NCI-H345 treated with DMSO at 0.1 percent for 48 hours (cell line): ENCODE measurements around the gene ETV1.

Experiments
- DNase-seq: peaks from one replicate; lab custom pipeline; 2025; ENCODE audit not compliant: unreplicated experiment; lab: John Stamatoyannopoulos, UW

Gene ETV1

GRCh38 chr7:13987395-13987794, 2.1 kb downstream of the ETV1 start:
- DNase-seq = no peak

- DNase-seq = no peak
These were observed 3.3 kb downstream of the ETV1 start for GRCh38 chr7:13986208-13986607.

GRCh38 chr7:13984831-13985685, 4.4 kb downstream of the ETV1 start:
- no peak for DNase-seq

GRCh38 chr7:13984061-13984460, 5.4 kb downstream of the ETV1 start:
- no peak for DNase-seq

GRCh38 chr7:13982940-13983677, 6.4 kb downstream of the ETV1 start:
- DNase-seq = no peak

- DNase-seq = no peak
These were observed 8.4 kb downstream of the ETV1 start for GRCh38 chr7:13981070-13981469.

- DNase-seq = no peak
These were observed 9.0 kb downstream of the ETV1 start for GRCh38 chr7:13980474-13980873.

GRCh38 chr7:13979671-13980435, 9.6 kb downstream of the ETV1 start:
- no peak for DNase-seq

- no peak for DNase-seq
These were observed 12.9 kb downstream of the ETV1 start for GRCh38 chr7:13976594-13976993.

GRCh38 chr7:13965077-13965476, 24.4 kb downstream of the ETV1 start:
- DNase-seq = no peak

- DNase-seq = no peak
These were observed 25.5 kb downstream of the ETV1 start for GRCh38 chr7:13963925-13964324.

- no peak for DNase-seq
These were observed 34.0 kb downstream of the ETV1 start for GRCh38 chr7:13955494-13955893.

GRCh38 chr7:13953368-13953767, 36.1 kb downstream of the ETV1 start:
- no peak for DNase-seq

- no peak for DNase-seq
These were observed 36.5 kb downstream of the ETV1 start for GRCh38 chr7:13952921-13953320.

GRCh38 chr7:13949939-13950338, 39.5 kb downstream of the ETV1 start:
- DNase-seq = no peak

- DNase-seq = no peak
These were observed 40.0 kb downstream of the ETV1 start for GRCh38 chr7:13949445-13949844.

GRCh38 chr7:13948019-13948801, 41.3 kb downstream of the ETV1 start:
- no peak for DNase-seq

GRCh38 chr7:13947535-13947934, 41.9 kb downstream of the ETV1 start:
- DNase-seq = no peak

- no peak for DNase-seq
These were observed 43.3 kb downstream of the ETV1 start for GRCh38 chr7:13946181-13946580.

- no peak for DNase-seq
These were observed 43.8 kb downstream of the ETV1 start for GRCh38 chr7:13945670-13946069.

GRCh38 chr7:13933536-13933935, 55.9 kb downstream of the ETV1 start:
- no peak for DNase-seq
